ENCODE measurements around the gene POC1A.

The POC1A gene

GRCh38 chr3:52124766-52125165, 29.5 kb downstream of the POC1A start:
- DNase-seq (ENCODE audit: extremely low spot score): no peak
- TF ChIP-seq, protein P1, sequence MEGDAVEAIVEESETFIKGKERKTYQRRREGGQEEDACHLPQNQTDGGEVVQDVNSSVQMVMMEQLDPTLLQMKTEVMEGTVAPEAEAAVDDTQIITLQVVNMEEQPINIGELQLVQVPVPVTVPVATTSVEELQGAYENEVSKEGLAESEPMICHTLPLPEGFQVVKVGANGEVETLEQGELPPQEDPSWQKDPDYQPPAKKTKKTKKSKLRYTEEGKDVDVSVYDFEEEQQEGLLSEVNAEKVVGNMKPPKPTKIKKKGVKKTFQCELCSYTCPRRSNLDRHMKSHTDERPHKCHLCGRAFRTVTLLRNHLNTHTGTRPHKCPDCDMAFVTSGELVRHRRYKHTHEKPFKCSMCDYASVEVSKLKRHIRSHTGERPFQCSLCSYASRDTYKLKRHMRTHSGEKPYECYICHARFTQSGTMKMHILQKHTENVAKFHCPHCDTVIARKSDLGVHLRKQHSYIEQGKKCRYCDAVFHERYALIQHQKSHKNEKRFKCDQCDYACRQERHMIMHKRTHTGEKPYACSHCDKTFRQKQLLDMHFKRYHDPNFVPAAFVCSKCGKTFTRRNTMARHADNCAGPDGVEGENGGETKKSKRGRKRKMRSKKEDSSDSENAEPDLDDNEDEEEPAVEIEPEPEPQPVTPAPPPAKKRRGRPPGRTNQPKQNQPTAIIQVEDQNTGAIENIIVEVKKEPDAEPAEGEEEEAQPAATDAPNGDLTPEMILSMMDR (IDR thresholded peaks at IDR 0.05; ENCODE audit: control extremely low read depth, extremely low read depth, low read depth, missing control alignments): no peak
- POLR2A ChIA-PET: no interaction called here
- CTCF ChIA-PET: interaction anchor here (2.2 to 10.4 kb wide), 5 partner anchors 12 to 122 kb away, joined by 9 to 123 read pairs (median 14); partner anchors contain the start of gene DUSP7

- no peak for DNase-seq (ENCODE audit: extremely low spot score)
- CTCF ChIA-PET: interaction anchor here (0.7 to 10.4 kb wide), 22 partner anchors 7 to 141 kb away, joined by 3 to 123 read pairs (median 9); partner anchors contain the start of gene DUSP7
- POLR2A ChIA-PET: no interaction called here
- TF ChIP-seq, protein P1 (IDR thresholded peaks at IDR 0.05; ENCODE audit: control extremely low read depth, extremely low read depth, low read depth, missing control alignments): no peak
Observed at GRCh38 chr3:52124126-52124525, 30.1 kb downstream of the POC1A start.

- CTCF ChIA-PET: interaction anchor here (0.6 to 10.4 kb wide), 44 partner anchors 8 to 181 kb away, joined by 3 to 123 read pairs (median 5); partner anchors contain the start of genes ABHD14B, DUSP7, PARP3 and PCBP4
Observed at GRCh38 chr3:52123106-52123725, 31.0 kb downstream of the POC1A start.

GRCh38 chr3:52122491-52122890, 31.7 kb downstream of the POC1A start:
- TF ChIP-seq, protein P1 (IDR thresholded peaks at IDR 0.05; ENCODE audit: control extremely low read depth, extremely low read depth, low read depth, missing control alignments): no peak
- DNase-seq (ENCODE audit: extremely low spot score): no peak
- POLR2A ChIA-PET: no interaction called here
- CTCF ChIA-PET: interaction anchor here (0.6 to 10.4 kb wide), 38 partner anchors 9 to 180 kb away, joined by 3 to 123 read pairs (median 6); partner anchors contain the start of genes ABHD14B, DUSP7, PARP3 and PCBP4

More at GRCh38 chr3:52123106-52123725, 31.0 kb downstream of the POC1A start:
- peak; percentile 88 for DNase-seq (ENCODE audit: extremely low spot score)
- POLR2A ChIA-PET: interaction anchor here (0.6 to 0.7 kb wide), 2 partner anchors 37 to 67 kb away, joined by 3 to 4 read pairs; partner anchors contain the start of gene DUSP7
- TF ChIP-seq, protein P1 (IDR thresholded peaks at IDR 0.05; ENCODE audit: control extremely low read depth, extremely low read depth, low read depth, missing control alignments): peak; percentile 98

GRCh38 chr3:52121813-52122212, 32.4 kb downstream of the POC1A start:
- DNase-seq (ENCODE audit: extremely low spot score): no peak
- TF ChIP-seq, protein P1 (IDR thresholded peaks at IDR 0.05; ENCODE audit: control extremely low read depth, extremely low read depth, low read depth, missing control alignments): no peak
- POLR2A ChIA-PET: no interaction called here
- CTCF ChIA-PET: interaction anchor here (0.7 to 10.4 kb wide), 26 partner anchors 8 to 180 kb away, joined by 3 to 123 read pairs (median 8); partner anchors contain the start of genes DUSP7, PARP3, POC1A and RRP9

DNA sequence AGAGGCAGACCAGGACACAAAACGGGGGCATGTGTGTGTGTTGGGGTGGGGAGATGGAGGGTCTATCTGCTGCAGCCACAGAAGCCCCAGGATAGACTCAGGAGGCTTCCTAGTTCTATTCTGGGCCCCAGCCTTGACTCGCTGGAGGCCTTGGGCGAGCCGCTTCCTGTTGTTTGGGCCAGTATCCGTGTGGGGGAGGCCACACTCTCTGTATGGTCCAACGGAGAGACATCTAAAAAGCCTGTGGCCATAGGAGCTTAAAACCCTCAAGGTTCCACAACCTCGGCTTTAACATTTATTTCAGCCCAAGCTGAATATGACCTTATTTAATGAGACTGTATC, 32.8 kb downstream of the POC1A start:
- ChIA-PET CTCF (interaction anchor here (0.7 to 10.4 kb wide), 18 partner anchors 10 to 177 kb away, joined by 3 to 123 read pairs (median 8); partner anchors contain the start of genes DUSP7 and POC1A), POLR2A (no interaction called here)
- TF ChIP-seq, protein P1 (IDR thresholded peaks at IDR 0.05; ENCODE audit: control extremely low read depth, extremely low read depth, low read depth, missing control alignments): no peak
- peak; percentile 58 for DNase-seq (ENCODE audit: extremely low spot score)
